ENCODE measurements around the gene ASCC2.

ASCC2 gene

DNA sequence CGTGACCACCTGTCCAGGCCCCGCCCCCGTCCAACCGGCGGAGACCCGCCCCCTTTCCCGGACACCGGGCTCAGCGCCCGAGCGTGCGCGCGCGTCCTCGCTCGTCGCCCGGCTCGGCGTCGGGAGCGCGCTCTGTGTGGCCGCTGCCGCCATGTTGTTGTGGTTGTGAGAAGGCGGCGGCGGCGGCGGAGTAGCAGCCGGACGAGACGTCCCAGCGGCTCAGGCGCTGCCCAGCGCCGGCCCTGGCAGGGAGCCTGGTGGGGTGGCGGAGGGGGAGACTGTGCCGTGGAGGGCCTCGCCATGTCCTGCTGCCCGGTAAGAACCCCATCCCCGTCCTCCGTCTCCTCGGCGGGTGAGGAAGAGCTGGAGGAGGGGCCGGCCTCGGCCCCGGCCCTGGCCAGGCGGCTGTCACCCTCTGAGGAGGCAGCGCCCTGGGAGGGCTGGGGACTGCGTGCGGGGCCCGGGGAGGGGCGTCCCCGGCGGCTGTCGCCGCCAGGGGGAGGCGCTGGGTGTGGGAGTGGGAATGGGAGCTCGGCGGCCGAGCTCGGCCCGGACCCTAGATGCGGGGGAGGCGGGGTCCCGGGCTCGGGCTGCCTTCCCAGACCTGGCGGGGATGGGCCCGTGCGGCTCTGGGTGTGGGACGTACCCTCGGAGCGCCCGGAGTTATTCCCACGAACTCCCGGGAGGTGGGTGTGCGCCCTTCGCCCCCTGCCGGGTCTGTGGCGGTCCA lies 45.1 kb upstream of the ASCC2 start, which contains the start of gene MTMR3:
MTMR3 (plus strand) TSS at position 130 of the 730 bp plus-strand sequence. CDS start 87,886 bp downstream, outside the sequence.
- ChIA-PET CTCF (interaction anchor here (0.8 to 2.3 kb wide), 3 partner anchors 22 to 122 kb away, joined by 3 to 10 read pairs (median 4); no protein-coding TSS in a partner anchor), POLR2A (interaction anchor here (0.6 to 1.1 kb wide), 2 partner anchors 11 to 51 kb away, joined by 5 to 7 read pairs; no protein-coding TSS in a partner anchor)
- DNase-seq (ENCODE audit: extremely low spot score) = peak; percentile 83
- TF ChIP-seq, protein P1, sequence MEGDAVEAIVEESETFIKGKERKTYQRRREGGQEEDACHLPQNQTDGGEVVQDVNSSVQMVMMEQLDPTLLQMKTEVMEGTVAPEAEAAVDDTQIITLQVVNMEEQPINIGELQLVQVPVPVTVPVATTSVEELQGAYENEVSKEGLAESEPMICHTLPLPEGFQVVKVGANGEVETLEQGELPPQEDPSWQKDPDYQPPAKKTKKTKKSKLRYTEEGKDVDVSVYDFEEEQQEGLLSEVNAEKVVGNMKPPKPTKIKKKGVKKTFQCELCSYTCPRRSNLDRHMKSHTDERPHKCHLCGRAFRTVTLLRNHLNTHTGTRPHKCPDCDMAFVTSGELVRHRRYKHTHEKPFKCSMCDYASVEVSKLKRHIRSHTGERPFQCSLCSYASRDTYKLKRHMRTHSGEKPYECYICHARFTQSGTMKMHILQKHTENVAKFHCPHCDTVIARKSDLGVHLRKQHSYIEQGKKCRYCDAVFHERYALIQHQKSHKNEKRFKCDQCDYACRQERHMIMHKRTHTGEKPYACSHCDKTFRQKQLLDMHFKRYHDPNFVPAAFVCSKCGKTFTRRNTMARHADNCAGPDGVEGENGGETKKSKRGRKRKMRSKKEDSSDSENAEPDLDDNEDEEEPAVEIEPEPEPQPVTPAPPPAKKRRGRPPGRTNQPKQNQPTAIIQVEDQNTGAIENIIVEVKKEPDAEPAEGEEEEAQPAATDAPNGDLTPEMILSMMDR (IDR thresholded peaks at IDR 0.05; ENCODE audit: control extremely low read depth, extremely low read depth, low read depth, missing control alignments) = peak; percentile 4

DNA sequence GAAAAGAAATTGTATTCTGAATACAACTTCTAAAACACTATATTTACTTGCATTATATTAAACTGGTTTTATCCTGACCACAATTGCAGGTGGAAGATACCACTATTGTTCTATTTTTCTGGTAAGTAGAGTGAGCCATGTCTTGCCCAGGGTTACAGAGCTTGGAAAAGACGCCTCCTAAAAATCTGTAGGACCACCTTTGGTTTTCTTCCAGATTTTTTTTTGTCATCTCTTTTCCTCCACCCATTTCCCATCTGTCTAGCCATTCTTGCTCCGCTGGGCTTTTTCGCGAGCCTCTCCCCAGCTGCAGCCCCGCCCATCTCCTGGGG lies 44.6 kb upstream of the ASCC2 start:
- POLR2A ChIA-PET = interaction anchor here (0.6 to 1.1 kb wide), 2 partner anchors 10 to 51 kb away, joined by 5 to 7 read pairs; no protein-coding TSS in a partner anchor
- no peak for DNase-seq (ENCODE audit: extremely low spot score)
- TF ChIP-seq, protein P1 (IDR thresholded peaks at IDR 0.05; ENCODE audit: control extremely low read depth, extremely low read depth, low read depth, missing control alignments) = no peak
- CTCF ChIA-PET = interaction anchor here (1.2 to 2.3 kb wide), 3 partner anchors 26 to 123 kb away, joined by 3 to 10 read pairs (median 4); no protein-coding TSS in a partner anchor

DNA sequence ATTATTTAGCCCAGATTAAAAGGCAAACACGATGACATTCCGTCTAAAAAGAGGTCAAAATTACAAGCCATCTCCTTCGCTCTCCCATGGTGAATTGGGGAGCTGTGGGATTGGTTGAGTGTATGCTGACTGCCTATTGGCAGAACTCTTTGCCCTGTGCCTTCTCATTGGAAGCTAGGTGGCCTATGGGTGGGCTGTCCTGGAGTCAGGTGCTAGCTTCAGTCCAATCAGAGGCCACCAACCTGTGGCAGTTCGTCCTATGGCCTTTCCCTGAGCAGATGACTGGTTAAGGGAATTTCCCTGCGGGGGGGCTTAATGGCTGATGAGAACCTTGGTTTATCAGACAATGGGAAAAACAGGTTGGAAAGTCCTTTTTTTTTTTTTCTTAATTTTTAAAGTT lies 41.7 kb upstream of the ASCC2 start:
- CTCF ChIA-PET = no interaction called here
- no peak for DNase-seq (ENCODE audit: extremely low spot score)
- TF ChIP-seq, protein P1 (IDR thresholded peaks at IDR 0.05; ENCODE audit: control extremely low read depth, extremely low read depth, low read depth, missing control alignments) = no peak
- POLR2A ChIA-PET = no interaction called here

DNA sequence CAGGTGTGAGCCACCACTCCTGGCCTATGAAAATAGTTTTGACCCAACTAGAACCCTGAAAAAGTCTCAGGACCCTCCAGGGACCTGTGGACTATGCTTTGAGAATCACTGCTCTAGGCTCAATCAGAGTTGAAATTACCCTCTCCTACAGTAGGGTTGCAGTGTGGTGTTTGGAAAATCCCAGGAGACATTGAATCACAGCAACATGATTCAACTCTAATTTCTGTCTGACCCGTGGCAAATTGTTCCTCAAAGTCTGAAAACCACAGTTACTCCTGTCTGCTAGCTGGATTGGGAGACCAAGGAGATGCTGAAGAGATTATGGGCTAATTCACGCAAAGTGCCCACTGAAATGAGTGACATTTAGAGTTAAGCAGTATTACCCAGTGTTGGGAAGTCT lies 39.5 kb upstream of the ASCC2 start:
- TF ChIP-seq, protein P1 (IDR thresholded peaks at IDR 0.05; ENCODE audit: control extremely low read depth, extremely low read depth, low read depth, missing control alignments) = no peak
- POLR2A ChIA-PET = no interaction called here
- DNase-seq (ENCODE audit: extremely low spot score) = no peak
- CTCF ChIA-PET = no interaction called here

DNA sequence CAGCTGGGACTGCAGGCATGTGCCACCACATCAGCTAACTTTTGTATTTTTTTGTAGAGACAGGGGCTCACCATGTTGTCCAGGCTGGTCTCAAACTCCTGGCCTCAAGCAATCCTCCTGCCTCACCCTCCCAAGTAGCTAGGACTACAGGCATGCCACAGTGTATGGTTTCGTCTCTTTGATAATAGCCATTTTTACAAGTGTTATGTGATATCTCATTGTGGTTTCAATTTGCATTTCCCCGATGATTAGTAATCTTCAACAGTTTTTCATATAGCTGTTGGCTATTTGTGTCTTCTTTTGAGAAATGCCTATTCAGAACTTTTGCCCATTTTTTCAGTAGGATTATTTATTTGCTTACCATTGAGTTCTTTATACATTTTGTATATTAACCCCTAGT lies 35.9 kb upstream of the ASCC2 start:
- no peak for DNase-seq (ENCODE audit: extremely low spot score)
- ChIA-PET POLR2A (no interaction called here), CTCF (interaction anchor here (0.7 kb wide), 1 partner anchor 130 kb away, joined by 3 read pairs; no protein-coding TSS in a partner anchor)
- TF ChIP-seq, protein P1 (IDR thresholded peaks at IDR 0.05; ENCODE audit: control extremely low read depth, extremely low read depth, low read depth, missing control alignments) = no peak

DNA sequence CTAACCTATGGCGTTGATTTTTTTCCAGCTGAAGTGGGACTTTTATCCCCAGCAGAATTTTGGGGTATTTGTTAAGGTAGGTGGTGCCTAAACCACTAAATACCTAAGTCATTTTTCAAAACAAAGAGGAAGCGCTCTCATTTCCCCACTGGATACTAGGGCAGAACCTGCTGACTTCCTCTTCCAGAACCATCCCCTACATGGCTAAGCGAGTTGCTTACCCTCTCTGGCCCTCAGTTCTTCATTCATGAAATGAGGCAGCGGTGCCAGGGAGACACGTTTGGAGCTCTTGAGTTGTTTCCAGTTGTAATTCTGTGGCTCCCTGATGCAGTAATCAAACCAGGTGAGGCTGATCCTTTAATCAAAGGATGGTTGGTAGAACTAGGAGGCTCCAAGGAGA lies 34.9 kb upstream of the ASCC2 start:
- CTCF ChIA-PET = interaction anchor here (1.9 kb wide), 1 partner anchor 132 kb away, joined by 6 read pairs; no protein-coding TSS in a partner anchor
- POLR2A ChIA-PET = interaction anchor here (0.6 kb wide), 1 partner anchor 10 kb away, joined by 5 read pairs; the partner anchor contains the start of gene MTMR3
- TF ChIP-seq, protein P1 (IDR thresholded peaks at IDR 0.05; ENCODE audit: control extremely low read depth, extremely low read depth, low read depth, missing control alignments) = no peak
- DNase-seq (ENCODE audit: extremely low spot score) = no peak

Measured in GM10248 (cell line).